ENCODE measurements around the gene NRDE2. TPM values are rescaled to one million over a fixed set of nuclear protein-coding genes. Genes with fewer than 3 reads are reported as not detected.

The NRDE2 gene
- total and polyA plus RNA-seq, 7 donors = 5.8 to 21.8 (median 11.0) TPM

- TF ChIP-seq CTCF (IDR thresholded peaks at IDR 0.05) = no peak
- 54 to 67% (median 58%) methylated on average over 16 of the region's 16 CpGs for WGBS, 3 donors
- Histone ChIP-seq H3K27ac (no peak overlapping the region), H3K36me3 (ENCODE audit: insufficient read depth in 1 of 2, low read depth in 1 of 2) (no peaks in the 10 kb centered on the region), H3K4me1 (no peaks in the 10 kb centered on the region), H3K4me3 (no peak overlapping the region), H3K27me3 (ENCODE audit: insufficient read depth in 3 of 3, low read length in 2 of 3) (no peaks in the 10 kb centered on the region), H3K9me3 (no peaks in the 10 kb centered on the region)
- ATAC-seq (peak in 1 of 4 donors; percentile 55), DNase-seq (no peak)
- intact Hi-C loops (cut with DNase I) = no loop called here
Observed at GRCh38 chr14:90354551-90355298, 23.0 kb upstream of the NRDE2 start.

GRCh38 chr14:90349739-90350138, 18.0 kb upstream of the NRDE2 start:
- no peak overlapping the region for H3K4me3 ChIP-seq
- WGBS, 3 donors = 47 to 58% (median 56%) methylated on average over 4 of the region's 4 CpGs
- no peaks in the 10 kb centered on the region for H3K36me3 ChIP-seq (ENCODE audit: insufficient read depth in 1 of 2, low read depth in 1 of 2)
- DNase-seq = no peak
- H3K27ac ChIP-seq = no peak overlapping the region
- intact Hi-C loops (cut with DNase I) = no loop called here
- no peaks in the 10 kb centered on the region for H3K9me3 ChIP-seq
- no peak for ATAC-seq
- H3K27me3 ChIP-seq (ENCODE audit: insufficient read depth in 3 of 3, low read length in 2 of 3) = no peaks in the 10 kb centered on the region
- no peak for TF ChIP-seq CTCF (IDR thresholded peaks at IDR 0.05)
- no peaks in the 10 kb centered on the region for H3K4me1 ChIP-seq

- ATAC-seq (no peak), DNase-seq (no peak)
- no peak for TF ChIP-seq CTCF (IDR thresholded peaks at IDR 0.05)
- Histone ChIP-seq H3K27me3 (ENCODE audit: insufficient read depth in 3 of 3, low read length in 2 of 3) (no peaks in the 10 kb centered on the region), H3K36me3 (ENCODE audit: insufficient read depth in 1 of 2, low read depth in 1 of 2) (no peaks in the 10 kb centered on the region), H3K4me1 (no peaks in the 10 kb centered on the region), H3K4me3 (no peak overlapping the region), H3K9me3 (no peaks in the 10 kb centered on the region), H3K27ac (no peak overlapping the region)
- intact Hi-C loops (cut with DNase I) = no loop called here
- 93 to 98% (median 96%) methylated on average over 2 of the region's 2 CpGs for WGBS, 3 donors
Observed at GRCh38 chr14:90348270-90348669, 16.5 kb upstream of the NRDE2 start.

- no peaks in the 10 kb centered on the region for H3K27me3 ChIP-seq (ENCODE audit: insufficient read depth in 3 of 3, low read length in 2 of 3)
- DNase-seq (no peak), ATAC-seq (no peak)
- H3K36me3 ChIP-seq (ENCODE audit: insufficient read depth in 1 of 2, low read depth in 1 of 2) = no peaks in the 10 kb centered on the region
- no peak overlapping the region for H3K4me3 ChIP-seq
- no peak for TF ChIP-seq CTCF (IDR thresholded peaks at IDR 0.05)
- H3K27ac ChIP-seq = no peak overlapping the region
- no peaks in the 10 kb centered on the region for H3K4me1 ChIP-seq
- intact Hi-C loops (cut with DNase I) = no loop called here
- H3K9me3 ChIP-seq = no peaks in the 10 kb centered on the region
Observed at GRCh38 chr14:90345239-90345557, 13.5 kb upstream of the NRDE2 start.

Data from psoas muscle (tissue), 8 donors.